Measurements from ENCODE around the gene EXOC3. TPM values are rescaled to one million over a fixed set of nuclear protein-coding genes. Genes with fewer than 3 reads are reported as not detected.
"Not testable (repeated sequence)": the region's sequence is repeated elsewhere in the genome, so short reads cannot be mapped to it uniquely, and the experiment has no call there.

EXOC3 gene
- total RNA-seq, 2 donors from 2014 or later, result 38.6 to 53.7 TPM

GRCh38 chr5:401146-402034 lies 41.6 kb upstream of the EXOC3 start:
- Histone ChIP-seq H3K4me3 (ENCODE audit: low read length) (no peak overlapping the region), H3K27me3 (ENCODE audit: control insufficient read depth, insufficient read depth, low read length, poor library complexity, severe bottlenecking) (peaks cover 17% of the 10 kb centered on the region), H3K36me3 (ENCODE audit: control insufficient read depth, insufficient read depth, low read length) (no peaks in the 10 kb centered on the region), H3K9ac (ENCODE audit: extremely low read depth, low read length, poor library complexity, severe bottlenecking) (no peak overlapping the region), H3K9me3 (ENCODE audit: control insufficient read depth, low read length) (no peaks in the 10 kb centered on the region), H3K27ac (ENCODE audit: low read depth, low read length) (no peak overlapping the region), H3K4me1 (ENCODE audit: control insufficient read depth, insufficient read depth, low read length) (no peaks in the 10 kb centered on the region)
- Mint-ChIP-seq H3K9me3 (no peaks in the 10 kb centered on the region), H3K27me3 (ENCODE audit: insufficient read depth) (peaks cover 29% of the 10 kb centered on the region), H3K27ac (no peak overlapping the region), H3K36me3 (ENCODE audit: low read depth) (no peaks in the 10 kb centered on the region), H3K4me1 (peaks cover 3% of the 10 kb centered on the region), H3K4me3 (no peak overlapping the region)
- no peak for TF ChIP-seq CTCF (conservative IDR thresholded peaks at IDR 0.05)
- DNase-seq, result peak; percentile 36
- WGBS, 2 experiments (ENCODE audit: insufficient coverage in 1 of 2, insufficient read length in 1 of 2), result 94 to 95% methylated on average over 19 to 24 of the region's 24 CpGs

- not testable (repeated sequence) for H3K36me3 ChIP-seq (ENCODE audit: control insufficient read depth, insufficient read depth, low read length); H3K9ac ChIP-seq (ENCODE audit: extremely low read depth, low read length, poor library complexity, severe bottlenecking); H3K27ac ChIP-seq (ENCODE audit: low read depth, low read length); H3K27ac Mint-ChIP-seq; H3K9me3 ChIP-seq (ENCODE audit: control insufficient read depth, low read length); H3K9me3 Mint-ChIP-seq; DNase-seq; H3K4me3 ChIP-seq (ENCODE audit: low read length); H3K4me1 Mint-ChIP-seq; H3K4me1 ChIP-seq (ENCODE audit: control insufficient read depth, insufficient read depth, low read length); H3K4me3 Mint-ChIP-seq; H3K36me3 Mint-ChIP-seq (ENCODE audit: low read depth)
- peaks cover 29% of the 10 kb centered on the region for H3K27me3 Mint-ChIP-seq (ENCODE audit: insufficient read depth)
- peaks cover 17% of the 10 kb centered on the region for H3K27me3 ChIP-seq (ENCODE audit: control insufficient read depth, insufficient read depth, low read length, poor library complexity, severe bottlenecking)
- 88 to 98% methylated on average over 6 to 17 of the region's 17 CpGs for WGBS, 2 experiments (ENCODE audit: insufficient coverage in 1 of 2, insufficient read length in 1 of 2)
Measured at GRCh38 chr5:402219-402614, 40.8 kb upstream of the EXOC3 start.

- peaks cover 17% of the 10 kb centered on the region for H3K27me3 ChIP-seq (ENCODE audit: control insufficient read depth, insufficient read depth, low read length, poor library complexity, severe bottlenecking)
- H3K4me3 ChIP-seq (ENCODE audit: low read length), result no peak overlapping the region
- H3K36me3 Mint-ChIP-seq (ENCODE audit: low read depth), result no peaks in the 10 kb centered on the region
- H3K27ac Mint-ChIP-seq, result no peak overlapping the region
- no peak for DNase-seq
- 92 to 94% methylated on average over 20 of the region's 20 CpGs for WGBS, 2 experiments (ENCODE audit: insufficient coverage in 1 of 2, insufficient read length in 1 of 2)
- H3K4me3 Mint-ChIP-seq, result no peak overlapping the region
- TF ChIP-seq CTCF (conservative IDR thresholded peaks at IDR 0.05), result no peak
- no peaks in the 10 kb centered on the region for H3K9me3 Mint-ChIP-seq
- H3K9me3 ChIP-seq (ENCODE audit: control insufficient read depth, low read length), result no peaks in the 10 kb centered on the region
- H3K4me1 Mint-ChIP-seq, result peaks cover 3% of the 10 kb centered on the region
- H3K36me3 ChIP-seq (ENCODE audit: control insufficient read depth, insufficient read depth, low read length), result no peaks in the 10 kb centered on the region
- no peak overlapping the region for H3K9ac ChIP-seq (ENCODE audit: extremely low read depth, low read length, poor library complexity, severe bottlenecking)
- no peak overlapping the region for H3K27ac ChIP-seq (ENCODE audit: low read depth, low read length)
- H3K4me1 ChIP-seq (ENCODE audit: control insufficient read depth, insufficient read depth, low read length), result no peaks in the 10 kb centered on the region
- H3K27me3 Mint-ChIP-seq (ENCODE audit: insufficient read depth), result peaks cover 29% of the 10 kb centered on the region
Measured at GRCh38 chr5:402615-403359, 40.2 kb upstream of the EXOC3 start.
